Measurements from ENCODE around the gene HOXD10.

DNA sequence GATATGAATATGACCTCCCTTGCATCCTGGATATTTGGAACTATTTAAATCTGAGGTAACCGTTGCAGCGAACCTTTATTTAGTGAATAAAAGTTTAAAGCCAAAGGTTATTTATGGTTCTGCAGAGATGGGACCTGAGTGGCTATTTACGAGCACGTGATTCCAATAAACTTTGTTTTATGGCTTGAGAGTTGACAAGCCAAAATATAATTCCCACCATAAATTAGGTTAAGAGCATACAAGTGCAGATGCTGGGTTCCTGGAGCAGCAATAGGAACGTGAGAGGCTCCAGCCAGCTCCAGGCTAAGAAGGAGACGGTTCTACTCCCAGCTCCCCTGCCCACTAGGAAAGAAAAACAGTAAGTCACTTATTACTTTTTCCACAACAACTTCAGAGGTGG lies 29.5 kb downstream of the HOXD10 start:
- TF ChIP-seq, protein P1, sequence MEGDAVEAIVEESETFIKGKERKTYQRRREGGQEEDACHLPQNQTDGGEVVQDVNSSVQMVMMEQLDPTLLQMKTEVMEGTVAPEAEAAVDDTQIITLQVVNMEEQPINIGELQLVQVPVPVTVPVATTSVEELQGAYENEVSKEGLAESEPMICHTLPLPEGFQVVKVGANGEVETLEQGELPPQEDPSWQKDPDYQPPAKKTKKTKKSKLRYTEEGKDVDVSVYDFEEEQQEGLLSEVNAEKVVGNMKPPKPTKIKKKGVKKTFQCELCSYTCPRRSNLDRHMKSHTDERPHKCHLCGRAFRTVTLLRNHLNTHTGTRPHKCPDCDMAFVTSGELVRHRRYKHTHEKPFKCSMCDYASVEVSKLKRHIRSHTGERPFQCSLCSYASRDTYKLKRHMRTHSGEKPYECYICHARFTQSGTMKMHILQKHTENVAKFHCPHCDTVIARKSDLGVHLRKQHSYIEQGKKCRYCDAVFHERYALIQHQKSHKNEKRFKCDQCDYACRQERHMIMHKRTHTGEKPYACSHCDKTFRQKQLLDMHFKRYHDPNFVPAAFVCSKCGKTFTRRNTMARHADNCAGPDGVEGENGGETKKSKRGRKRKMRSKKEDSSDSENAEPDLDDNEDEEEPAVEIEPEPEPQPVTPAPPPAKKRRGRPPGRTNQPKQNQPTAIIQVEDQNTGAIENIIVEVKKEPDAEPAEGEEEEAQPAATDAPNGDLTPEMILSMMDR (conservative IDR thresholded peaks at IDR 0.05 in 1 of 2, IDR thresholded peaks at IDR 0.05 in 1 of 2; ENCODE audit: extremely low read depth in 1 of 2, insufficient read depth in 1 of 2, low read depth in 1 of 2, low read length in 2 of 2) = no peak
- TF ChIP-seq EZH2 (IDR thresholded peaks at IDR 0.05; ENCODE audit: borderline replicate concordance, low read length) = no peak

Data from mammary epithelial cell (primary cell).